Urinary bladder (tissue), 4 donors: ENCODE measurements around the gene HRH1. TPM values are rescaled to one million over a fixed set of nuclear protein-coding genes. Genes with fewer than 3 reads are reported as not detected.
A peak's percentile ranks its signal among the peaks of the same experiment; 100 is the strongest.

Experiments used
- DNase-seq: peaks from one replicate; pipeline ENCODE4 v3.0.0-alpha.2; 2015; ENCODE audit errors: extremely low spot score
- H3K27ac ChIP-seq: one replicate; pipeline ENCODE4 v1.5.1; 2013; ENCODE audit warnings: low read depth, mild to moderate bottlenecking, moderate library complexity
- H3K36me3 ChIP-seq: one replicate; pipeline ENCODE4 v1.6.1; 2013; ENCODE audit warnings: mild to moderate bottlenecking, moderate library complexity; ENCODE audit not compliant: insufficient read depth
- H3K4me1 ChIP-seq: one replicate; pipeline ENCODE4 v1.6.1; 2013; ENCODE audit warnings: mild to moderate bottlenecking, moderate library complexity; ENCODE audit not compliant: insufficient read depth
- H3K4me3 ChIP-seq: one replicate; pipeline ENCODE4 v1.5.1; 2013; ENCODE audit warnings: low read depth, low read length
- WGBS: extraction: QIAGEN DNeasy Blood & Tissue Kit; methylation state at CpG from one replicate; pipeline ENCODE4 v1.1.7; 2013; 5-methylcytosine and 5-hydroxymethylcytosine counted together
- polyA plus RNA-seq: library from polyadenylated mRNA; stranded (reverse); fragments of 200-250 nt; gene quantifications from one replicate; pipeline ENCODE4 v1.2.3, GENCODE V29; 2013
- total RNA-seq: library from RNA; depleted of rRNA; stranded (reverse); fragments of >200 nt; gene quantifications from one replicate; pipeline ENCODE4 v1.2.3, GENCODE V29; 2014
- donor health status: healthy with polysubstance abuse.
- donor health status: healthy.

HRH1 gene
- total and polyA plus RNA-seq, 2 donors = 6.3 to 19.0 TPM

DNA sequence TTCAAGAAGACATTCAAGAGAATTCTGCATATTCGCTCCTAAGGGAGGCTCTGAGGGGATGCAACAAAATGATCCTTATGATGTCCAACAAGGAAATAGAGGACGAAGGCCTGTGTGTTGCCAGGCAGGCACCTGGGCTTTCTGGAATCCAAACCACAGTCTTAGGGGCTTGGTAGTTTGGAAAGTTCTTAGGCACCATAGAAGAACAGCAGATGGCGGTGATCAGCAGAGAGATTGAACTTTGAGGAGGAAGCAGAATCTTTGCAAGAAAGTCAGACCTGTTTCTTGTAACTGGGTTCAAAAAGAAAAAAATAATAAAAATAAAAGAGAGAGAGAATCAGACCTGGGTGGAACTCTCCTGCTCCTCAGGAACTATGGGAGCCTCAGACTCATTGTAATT lies 106.2 kb downstream of the HRH1 start:
- no peak overlapping the region for H3K4me3 ChIP-seq
- H3K4me1 ChIP-seq = no peaks in the 10 kb centered on the region
- 89% methylated on average over 3 of the region's 3 CpGs for WGBS
- no peak for DNase-seq
- H3K36me3 ChIP-seq = no peaks in the 10 kb centered on the region
- no peak overlapping the region for H3K27ac ChIP-seq

GRCh38 chr3:11269007-11269406 lies 114.7 kb downstream of the HRH1 start:
- no peaks in the 10 kb centered on the region for H3K36me3 ChIP-seq
- no peak overlapping the region for H3K4me3 ChIP-seq
- no peak overlapping the region for H3K27ac ChIP-seq
- WGBS = 87% methylated on average over 9 of the region's 9 CpGs
- H3K4me1 ChIP-seq = no peaks in the 10 kb centered on the region
- DNase-seq = no peak

DNA sequence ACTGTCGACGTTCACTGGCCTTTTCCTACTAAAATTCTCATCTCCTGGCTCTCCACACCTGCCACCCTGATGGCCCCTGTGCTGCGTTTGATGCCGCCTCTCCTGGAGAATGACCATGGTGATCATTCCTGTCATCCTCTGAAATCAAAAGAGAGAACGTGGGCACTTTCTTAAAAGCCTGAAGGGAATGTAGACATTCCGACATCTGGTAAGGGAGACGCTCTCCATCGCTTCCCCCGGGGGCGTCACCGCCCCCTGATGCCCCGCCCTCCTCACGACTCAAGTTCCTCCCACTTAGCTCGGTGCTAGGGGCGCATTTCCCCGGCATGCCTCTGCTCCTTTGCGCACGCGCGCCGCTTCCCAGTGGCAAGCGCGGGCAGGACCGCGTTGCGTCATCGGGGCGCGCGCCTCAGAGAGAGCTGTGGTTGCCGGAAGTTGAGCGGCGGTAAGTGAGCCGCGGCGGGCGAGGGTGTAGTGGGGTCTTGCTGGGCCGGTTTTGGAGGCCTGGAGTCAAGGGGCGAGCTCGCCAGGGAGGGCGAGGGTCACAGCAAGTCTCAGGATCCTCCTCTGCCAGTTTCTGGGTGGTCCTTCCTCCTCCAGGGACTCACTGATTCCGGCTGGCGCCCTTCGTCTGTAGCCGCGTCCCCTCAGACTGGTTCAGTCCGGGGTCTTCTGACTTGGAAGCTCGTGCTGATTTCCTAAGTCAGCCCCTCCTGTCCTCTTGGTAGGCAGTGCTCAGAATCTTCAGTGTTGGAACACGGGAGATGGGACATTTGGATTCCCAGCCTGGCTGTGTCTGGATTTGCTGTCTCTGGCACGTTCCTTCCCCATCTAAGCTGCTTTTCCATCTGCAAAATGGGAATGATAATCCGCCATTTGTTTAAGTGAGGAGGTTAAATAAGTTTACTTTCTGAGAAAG lies 118.0 kb downstream of the HRH1 start, which contains the start of gene ATG7:
ATG7 (plus strand) TSS at position 412 of the 919 bp plus-strand sequence. CDS start 26,299 bp downstream, outside the sequence.
- peak within 1 kb of the TSS; percentile 62 for H3K27ac ChIP-seq
- 1% methylated on average over 51 of the region's 51 CpGs for WGBS
- DNase-seq = peak; percentile 92
- no peaks in the 10 kb centered on the region for H3K4me1 ChIP-seq
- H3K4me3 ChIP-seq = peak within 1 kb of the TSS; percentile 82
- H3K36me3 ChIP-seq = no peaks in the 10 kb centered on the region

- peak overlapping the region; percentile 82 for H3K4me3 ChIP-seq
- whole genome bisulfite sequencing = 6% methylated on average over 9 of the region's 9 CpGs
- no peak overlapping the region for H3K27ac ChIP-seq
- DNase-seq = no peak
- H3K36me3 ChIP-seq = no peaks in the 10 kb centered on the region
- H3K4me1 ChIP-seq = no peaks in the 10 kb centered on the region
Observed at GRCh38 chr3:11272906-11273574, 118.7 kb downstream of the HRH1 start.

GRCh38 chr3:11273891-11274291 lies 119.6 kb downstream of the HRH1 start:
- no peak overlapping the region for H3K27ac ChIP-seq
- DNase-seq = no peak
- 83% methylated on average over 5 of the region's 5 CpGs for WGBS
- no peak overlapping the region for H3K4me3 ChIP-seq
- no peaks in the 10 kb centered on the region for H3K4me1 ChIP-seq
- H3K36me3 ChIP-seq = no peaks in the 10 kb centered on the region

DNA sequence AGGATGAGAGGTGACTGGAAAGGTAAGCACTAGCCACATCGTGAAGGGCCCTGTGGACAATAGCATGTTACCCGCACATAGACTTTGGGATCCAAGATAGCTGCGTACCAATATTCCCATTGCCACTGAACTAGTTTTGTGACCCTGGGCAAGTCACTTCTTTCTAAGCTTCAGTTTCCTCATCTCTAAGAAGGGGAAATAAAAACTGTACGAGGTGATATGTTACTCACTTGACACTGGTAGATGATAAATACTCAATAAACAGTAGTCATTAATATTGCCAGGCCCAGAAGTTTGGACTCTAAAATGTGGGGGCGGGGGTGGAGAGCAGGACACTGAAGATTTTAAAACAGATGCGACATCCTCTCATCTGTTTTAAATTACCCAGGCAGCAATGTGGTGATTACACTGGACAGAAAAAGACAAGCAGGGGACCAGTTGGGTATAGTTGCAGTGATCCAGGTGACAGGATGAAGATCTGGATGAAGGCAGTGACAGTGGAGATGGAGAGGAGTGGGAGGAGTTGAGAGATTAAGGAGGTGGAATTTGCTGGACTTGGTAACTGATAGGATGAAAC lies 120.4 kb downstream of the HRH1 start:
- Histone ChIP-seq H3K36me3 (no peaks in the 10 kb centered on the region), H3K27ac (no peak overlapping the region), H3K4me1 (no peaks in the 10 kb centered on the region), H3K4me3 (no peak overlapping the region)
- WGBS = 83% methylated on average over 6 of the region's 6 CpGs
- DNase-seq = no peak

DNA sequence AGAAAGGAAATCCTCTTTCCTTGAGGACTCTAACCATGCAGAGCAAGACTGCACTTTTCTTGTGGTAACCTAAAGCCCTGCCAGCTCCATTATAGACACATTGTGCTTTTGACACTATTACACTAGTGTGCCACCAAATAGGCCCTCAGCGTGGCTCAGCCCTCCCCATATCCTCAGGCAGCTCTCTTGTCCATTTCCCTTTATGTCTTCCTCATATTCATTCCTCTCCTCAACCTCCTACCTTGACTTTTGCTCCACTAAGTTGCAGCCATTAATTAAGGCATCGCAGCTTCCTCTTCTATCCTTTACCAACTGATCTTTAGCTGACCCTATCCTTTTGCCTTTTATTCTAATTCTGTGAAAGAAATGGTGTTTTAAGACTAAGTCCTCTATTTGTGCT lies 121.6 kb downstream of the HRH1 start:
- Histone ChIP-seq H3K27ac (no peak overlapping the region), H3K36me3 (no peaks in the 10 kb centered on the region), H3K4me1 (no peaks in the 10 kb centered on the region), H3K4me3 (no peak overlapping the region)
- 40% methylated on average over 2 of the region's 2 CpGs for WGBS
- DNase-seq = no peak

- Histone ChIP-seq H3K36me3 (no peaks in the 10 kb centered on the region), H3K27ac (no peak overlapping the region), H3K4me3 (no peak overlapping the region), H3K4me1 (no peaks in the 10 kb centered on the region)
- DNase-seq = no peak
- WGBS = 88% methylated on average over 2 of the region's 2 CpGs
Observed at GRCh38 chr3:11276901-11277300, 122.6 kb downstream of the HRH1 start.

- WGBS = 42% methylated on average over 5 of the region's 5 CpGs
- Histone ChIP-seq H3K4me3 (no peak overlapping the region), H3K27ac (no peak overlapping the region), H3K36me3 (no peaks in the 10 kb centered on the region), H3K4me1 (no peaks in the 10 kb centered on the region)
- DNase-seq = peak; percentile 69
Observed at GRCh38 chr3:11282250-11283138, 128.2 kb downstream of the HRH1 start.

GRCh38 chr3:11283139-11283475 lies 128.8 kb downstream of the HRH1 start:
- Histone ChIP-seq H3K36me3 (no peaks in the 10 kb centered on the region), H3K4me3 (no peak overlapping the region), H3K4me1 (peaks cover 1% of the 10 kb centered on the region), H3K27ac (no peak overlapping the region)
- no peak for DNase-seq
- WGBS = 65% methylated on average over 1 of the region's 1 CpG

- H3K36me3 ChIP-seq = no peaks in the 10 kb centered on the region
- no peak overlapping the region for H3K4me3 ChIP-seq
- no peak overlapping the region for H3K27ac ChIP-seq
- 98% methylated on average over 1 of the region's 1 CpG for WGBS
- no peak for DNase-seq
- peaks cover 1% of the 10 kb centered on the region for H3K4me1 ChIP-seq
Observed at GRCh38 chr3:11284011-11284410, 129.7 kb downstream of the HRH1 start.

DNA sequence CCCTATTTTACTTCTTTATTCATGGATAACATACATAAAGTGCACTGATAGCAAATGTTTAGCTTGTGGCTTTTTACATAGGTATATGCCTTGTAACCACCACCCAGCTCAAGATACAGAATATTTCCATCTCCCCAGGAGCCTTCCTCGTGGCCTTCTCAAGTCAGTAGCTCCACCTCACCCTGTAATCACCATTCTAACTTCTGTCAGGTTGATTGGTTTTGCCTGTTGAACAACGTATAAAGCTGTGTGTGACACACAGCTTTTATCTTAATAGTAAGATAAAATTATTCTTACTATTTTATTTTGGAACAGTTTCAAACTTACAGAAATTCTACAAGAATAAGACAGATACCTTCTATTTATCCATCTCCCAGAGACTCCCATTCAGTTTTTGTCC lies 131.2 kb downstream of the HRH1 start:
- Histone ChIP-seq H3K4me1 (peaks cover 1% of the 10 kb centered on the region), H3K36me3 (no peaks in the 10 kb centered on the region), H3K27ac (no peak overlapping the region), H3K4me3 (no peak overlapping the region)
- WGBS = 57% methylated on average over 2 of the region's 2 CpGs
- no peak for DNase-seq

DNA sequence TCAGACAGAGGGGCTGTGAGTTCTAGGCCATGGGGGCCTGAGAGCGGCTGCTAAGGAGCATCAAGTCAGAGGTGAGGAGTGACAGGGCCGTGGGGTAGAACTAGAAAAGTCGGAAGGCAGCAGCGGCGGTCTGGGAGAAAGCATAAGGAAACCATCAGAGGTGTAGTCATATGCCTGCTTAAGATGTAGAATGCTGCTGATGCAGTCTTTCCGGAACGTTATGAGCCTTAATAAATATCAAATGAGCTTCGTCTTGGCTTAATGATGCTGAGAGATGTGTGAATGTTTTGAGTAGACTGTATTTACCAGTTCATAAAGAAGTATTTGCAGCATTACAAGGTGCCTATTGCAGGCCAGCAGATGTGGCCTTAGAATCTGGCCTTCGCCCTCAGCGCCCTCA lies 133.1 kb downstream of the HRH1 start:
- 53% methylated on average over 10 of the region's 10 CpGs for WGBS
- Histone ChIP-seq H3K27ac (no peak overlapping the region), H3K4me3 (no peak overlapping the region), H3K4me1 (peaks cover 1% of the 10 kb centered on the region), H3K36me3 (no peaks in the 10 kb centered on the region)
- no peak for DNase-seq
